Suprapubic skin (tissue), 4 donors: Measurements from ENCODE around the gene GJB4.

Source experiments
- CTCF ChIP-seq, 2 donors: fragments of 200-600 bp in 1 of 2; fragments of 450-650 bp in 1 of 2; sonication (generic) in 1 of 2; IDR thresholded peaks; one replicate each; pipeline ENCODE4 v1.5.1; 2016 to 2019; ENCODE audit warnings: antibody characterized with exemption in 2 of 2, mild to moderate bottlenecking in 1 of 2, moderate library complexity in 1 of 2
- EP300 ChIP-seq: sonication (generic); formaldehyde crosslinking; IDR thresholded peaks from one replicate; pipeline ENCODE4 v1.6.1; 2017; ENCODE audit warnings: antibody characterized with exemption
- POLR2A ChIP-seq, 2 donors: fragments of 450-650 bp; IDR thresholded peaks; one replicate each; pipeline ENCODE4 v1.6.1; 2017; ENCODE audit warnings: antibody characterized with exemption in 2 of 2, mild to moderate bottlenecking in 2 of 2, moderate library complexity in 2 of 2
- POLR2AphosphoS5 ChIP-seq, 3 donors: sonication (generic); formaldehyde crosslinking; IDR thresholded peaks; one replicate each; pipeline ENCODE4 v1.6.1; 2017; ENCODE audit warnings: antibody characterized with exemption in 3 of 3

DNA sequence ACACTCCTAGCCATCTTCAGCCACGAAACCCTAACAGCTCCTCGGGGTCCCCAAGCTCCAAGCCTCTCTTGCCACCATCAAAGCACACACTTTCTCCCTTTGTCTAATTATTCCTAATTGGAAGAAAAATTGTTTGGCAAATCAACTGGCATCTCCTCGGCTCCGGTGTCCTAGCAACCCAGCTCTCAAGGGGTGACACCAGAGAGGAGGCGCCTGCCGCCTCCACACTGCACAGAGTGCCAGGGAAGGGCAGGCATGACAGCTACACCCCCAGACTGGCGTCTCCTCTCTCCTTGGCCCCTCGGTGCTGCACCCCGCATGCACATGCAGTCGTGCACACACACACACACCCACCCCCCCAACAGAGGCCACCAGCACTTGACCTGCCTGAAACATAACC lies 22.8 kb upstream of the GJB4 start:
- TF ChIP-seq CTCF (IDR thresholded peaks at IDR 0.05) (no peak), POLR2A (IDR thresholded peaks at IDR 0.05) (no peak), EP300 (no peak), POLR2AphosphoS5 (IDR thresholded peaks at IDR 0.05) (no peak)
